GM18951 (cell line): ENCODE data around the gene DCST1.

Experiments
- POLR2A ChIP-seq: IDR thresholded peaks from 4 replicates; pipeline ENCODE4 v1.6.1; 2011; ENCODE audit warnings: mild to moderate bottlenecking; ENCODE audit not compliant: insufficient read length, insufficient read depth; ENCODE audit errors: extremely low read depth
- in situ Hi-C: fragments of 300-500 bp; cut with MboI; formaldehyde crosslinking; loops from one replicate; pipeline ENCODE4 v1.12.0; 2022; ENCODE audit warnings: low sequenced_read_pairs, mixed read lengths, inconsistent platforms; ENCODE audit not compliant: unreplicated experiment

Gene DCST1

GRCh38 chr1:155022927-155023236 is 10.7 kb upstream of the DCST1 start:
- no peak for TF ChIP-seq POLR2A
- in situ Hi-C loops: no loop called here

GRCh38 chr1:155023627-155024026 is 10.0 kb upstream of the DCST1 start:
- in situ Hi-C loops: no loop called here

DNA sequence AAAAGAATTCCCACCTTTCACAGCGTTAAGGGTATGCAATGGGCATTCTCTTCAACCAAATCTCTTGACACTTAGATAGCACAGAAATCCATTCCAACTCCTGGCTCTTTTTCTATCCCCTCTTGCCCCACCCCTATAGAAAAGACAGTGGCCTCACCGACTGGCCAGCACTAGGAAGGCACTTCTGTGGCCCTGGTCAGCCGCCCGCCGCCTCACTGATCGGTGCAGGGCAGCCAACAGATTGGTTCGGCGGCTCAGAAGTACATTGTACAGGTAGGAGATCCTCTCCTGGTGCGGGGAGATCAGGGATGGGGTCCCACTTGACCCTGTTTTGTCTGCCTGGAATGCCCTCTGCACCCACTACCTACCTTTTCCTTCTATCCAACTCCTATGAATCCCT is 9.3 kb upstream of the DCST1 start:
- TF ChIP-seq POLR2A: no peak
- in situ Hi-C loops: no loop called here

More at GRCh38 chr1:155023627-155024026, 10.0 kb upstream of the DCST1 start:
- no peak for TF ChIP-seq POLR2A

DNA sequence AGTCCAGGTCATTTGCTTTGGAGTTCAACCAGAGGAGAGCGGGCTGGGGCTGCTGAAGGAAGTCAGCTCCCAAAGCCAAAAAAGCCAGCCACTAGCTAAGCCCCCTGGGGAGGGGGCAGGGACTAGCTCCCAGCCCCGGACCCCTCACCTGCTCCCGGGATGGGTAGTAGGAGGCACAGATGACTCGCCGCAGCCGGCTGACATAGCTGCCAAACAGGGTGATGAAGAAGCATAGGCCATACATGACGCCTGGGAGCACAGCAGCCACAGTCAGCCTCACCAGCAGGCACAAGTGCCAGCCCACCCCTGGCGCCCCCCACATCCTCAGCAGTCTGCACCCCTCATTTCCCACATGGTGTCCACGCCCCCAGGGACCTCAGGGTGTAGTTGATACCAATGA is 7.5 kb upstream of the DCST1 start:
- TF ChIP-seq POLR2A: no peak
- in situ Hi-C loops: no loop called here

DNA sequence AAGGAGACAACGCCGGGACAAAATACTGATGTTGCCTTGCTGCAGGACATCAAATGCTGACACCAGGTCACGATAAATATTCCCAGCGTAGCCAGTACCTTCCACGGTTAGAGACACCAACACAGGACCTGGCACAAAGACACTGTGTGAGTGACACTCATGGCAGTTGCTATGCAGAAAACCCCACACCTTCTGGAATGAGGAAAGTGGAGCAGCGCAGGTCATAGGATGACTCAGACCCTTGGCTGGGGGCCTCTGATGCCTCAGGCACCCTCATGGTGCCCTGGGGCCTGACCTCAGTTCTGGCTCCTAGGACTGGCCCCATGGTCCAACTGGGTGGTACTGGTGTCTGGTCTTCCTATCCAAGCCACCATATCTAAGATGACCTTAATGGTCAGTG is 7.0 kb upstream of the DCST1 start:
- no peak for TF ChIP-seq POLR2A
- in situ Hi-C loops: no loop called here

GRCh38 chr1:155029513-155030242 is 3.9 kb upstream of the DCST1 start:
- in situ Hi-C loops: no loop called here
- no peak for TF ChIP-seq POLR2A

GRCh38 chr1:155030243-155030795 is 3.3 kb upstream of the DCST1 start:
- in situ Hi-C loops: no loop called here

DNA sequence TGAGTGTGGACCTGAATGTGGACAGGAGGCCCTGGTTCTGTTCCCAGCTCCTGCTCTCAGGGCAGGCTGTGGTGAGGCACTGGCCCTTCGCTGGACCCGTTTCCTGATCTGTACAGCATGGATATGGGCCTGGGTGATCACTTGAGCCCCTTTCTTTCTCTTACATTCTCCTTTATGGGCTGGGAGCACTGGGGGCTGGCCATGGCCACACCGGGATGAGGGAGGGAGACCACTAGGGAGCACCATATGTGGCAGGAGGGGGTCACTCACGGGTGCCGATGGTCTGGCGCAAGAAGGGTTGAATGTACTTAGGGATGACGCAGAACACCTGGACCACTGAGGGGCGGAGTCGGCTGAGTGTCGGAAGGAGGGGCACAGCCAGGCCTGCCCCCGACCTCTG is 2.7 kb upstream of the DCST1 start:
- no peak for TF ChIP-seq POLR2A
- in situ Hi-C loops: no loop called here

More at GRCh38 chr1:155030243-155030795, 3.3 kb upstream of the DCST1 start:
- no peak for TF ChIP-seq POLR2A

GRCh38 chr1:155032886-155033285 is 738 bp upstream of the DCST1 start:
- in situ Hi-C loops: no loop called here

DNA sequence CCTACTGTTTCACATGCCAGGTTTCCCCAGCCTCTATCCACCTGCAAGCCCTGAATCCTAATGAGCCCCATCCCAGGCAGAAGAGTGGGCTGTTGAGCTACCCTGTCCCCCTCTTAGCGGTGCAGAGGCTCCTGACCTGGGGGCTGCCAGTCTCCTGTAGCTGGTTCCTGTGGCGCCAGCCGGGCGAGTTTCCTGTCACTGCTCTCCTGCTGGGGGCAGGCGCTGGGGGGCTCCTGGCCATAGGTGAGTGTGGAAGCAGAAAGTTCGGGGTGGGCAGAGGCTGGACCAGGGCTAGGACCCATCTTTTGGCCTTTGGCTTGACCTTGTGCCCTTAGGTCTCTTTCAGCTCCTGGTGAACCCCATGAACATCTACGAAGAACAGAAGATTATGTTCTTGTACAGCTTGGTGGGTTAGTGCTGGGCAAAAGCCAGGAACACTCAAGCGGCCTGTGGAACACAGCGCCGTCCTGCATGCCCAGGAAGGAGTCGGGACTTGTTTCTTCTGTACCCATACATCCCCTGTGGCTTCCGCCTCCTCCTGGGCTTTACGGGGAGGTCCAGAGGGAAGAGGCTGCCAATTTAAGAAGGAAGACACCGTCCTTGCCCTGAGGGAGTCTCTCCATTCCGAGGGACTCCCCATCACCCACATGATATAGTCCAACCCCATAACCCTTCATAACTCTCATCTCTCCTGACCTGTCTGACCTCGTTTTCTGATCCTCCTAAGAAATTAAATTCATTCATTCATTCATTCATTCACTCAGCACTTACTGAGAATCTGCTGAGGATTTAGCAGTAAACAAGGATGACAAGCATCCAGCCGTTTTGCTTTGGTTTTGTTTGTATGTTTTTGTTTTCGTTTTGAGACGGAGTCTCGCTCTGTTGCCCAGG is 939 bp downstream of the DCST1 start:
- in situ Hi-C loops: no loop called here
- no peak for TF ChIP-seq POLR2A

More at GRCh38 chr1:155032886-155033285, 738 bp upstream of the DCST1 start:
- TF ChIP-seq POLR2A: no peak

GRCh38 chr1:155035936-155036335 is 2.3 kb downstream of the DCST1 start:
- in situ Hi-C loops: no loop called here
- TF ChIP-seq POLR2A: no peak

DNA sequence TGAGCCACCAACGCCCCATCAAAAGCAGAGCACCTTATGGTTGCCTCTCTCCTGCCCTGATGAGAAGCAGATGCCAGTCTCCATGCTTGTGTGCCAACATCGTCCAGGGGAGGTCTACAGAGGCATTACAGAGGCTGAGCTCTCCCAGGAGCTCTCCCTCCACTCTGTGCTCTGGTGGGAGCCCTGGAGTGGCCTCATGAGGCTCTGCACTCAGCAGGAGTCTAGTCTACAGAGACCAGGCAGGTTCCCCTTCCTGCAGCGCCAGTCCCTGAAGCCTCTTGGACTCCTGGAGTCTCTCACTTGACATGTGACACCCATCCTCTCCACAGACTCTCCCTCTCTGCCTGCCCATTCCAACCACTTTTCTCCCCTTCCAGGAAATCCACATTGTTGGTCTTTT is 3.4 kb downstream of the DCST1 start:
- TF ChIP-seq POLR2A: no peak
- in situ Hi-C loops: no loop called here

DNA sequence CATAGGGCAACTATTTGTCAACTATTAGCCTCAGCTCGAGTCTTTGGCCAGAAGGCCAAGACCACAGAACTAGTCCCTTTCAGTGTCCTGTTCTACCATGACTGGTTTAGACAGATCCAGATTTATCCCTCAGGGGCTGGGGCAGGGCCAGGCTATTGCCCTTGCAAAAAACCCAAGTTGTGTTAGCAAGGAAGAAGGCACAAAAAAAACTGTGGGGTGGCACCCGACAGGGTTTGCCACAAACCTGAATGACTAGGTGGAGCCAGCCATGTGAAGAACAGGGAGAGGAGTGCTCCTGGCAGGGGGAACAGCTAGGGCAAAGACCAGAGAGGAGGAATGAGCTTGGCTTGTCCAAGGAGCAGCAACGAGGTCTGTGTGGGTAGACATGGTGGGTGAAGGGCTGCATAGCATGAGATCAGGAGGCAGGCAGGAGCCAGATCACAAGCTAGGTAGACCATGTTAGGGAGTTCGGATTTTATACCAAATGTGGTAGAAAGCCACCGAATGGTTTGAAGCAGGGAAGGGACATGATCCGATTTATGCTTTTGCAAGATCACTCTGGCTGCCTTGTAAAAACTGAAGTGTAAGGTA is 4.3 kb downstream of the DCST1 start:
- TF ChIP-seq POLR2A: no peak
- in situ Hi-C loops: no loop called here

- TF ChIP-seq POLR2A: no peak
- in situ Hi-C loops: no loop called here
Observed at GRCh38 chr1:155038602-155039307, 5.1 kb downstream of the DCST1 start.
